HG03108 (cell line): Measurements from ENCODE around the gene INPP5E.

Experiments used
- ATAC-seq: cut with Tn5 transposase; IDR thresholded peaks from one replicate; pipeline ENCODE4 v1.9.1; 2021; ENCODE audit warnings: moderate library complexity; ENCODE audit not compliant: unreplicated experiment

Gene INPP5E

GRCh38 chr9:136474021-136474640 is 34.5 kb upstream of the INPP5E start:
- ATAC-seq = no peak

- no peak for ATAC-seq
These were observed 33.7 kb upstream of the INPP5E start for GRCh38 chr9:136473354-136473721.

GRCh38 chr9:136472640-136473353 is 33.2 kb upstream of the INPP5E start:
- ATAC-seq = no peak

- ATAC-seq = no peak
These were observed 32.3 kb upstream of the INPP5E start for GRCh38 chr9:136471802-136472487.

GRCh38 chr9:136470792-136471469 is 31.3 kb upstream of the INPP5E start:
- no peak for ATAC-seq

GRCh38 chr9:136470356-136470755 is 30.7 kb upstream of the INPP5E start:
- ATAC-seq = no peak

GRCh38 chr9:136467766-136468165 is 28.1 kb upstream of the INPP5E start:
- ATAC-seq = no peak

- no peak for ATAC-seq
These were observed 26.5 kb upstream of the INPP5E start for GRCh38 chr9:136466155-136466541.

GRCh38 chr9:136465500-136466154 is 26.0 kb upstream of the INPP5E start:
- no peak for ATAC-seq

GRCh38 chr9:136464241-136464640 is 24.6 kb upstream of the INPP5E start:
- no peak for ATAC-seq

- no peak for ATAC-seq
These were observed 23.9 kb upstream of the INPP5E start for GRCh38 chr9:136463578-136463977.

GRCh38 chr9:136462664-136463063 is 23.0 kb upstream of the INPP5E start:
- ATAC-seq = no peak

- no peak for ATAC-seq
These were observed 21.2 kb upstream of the INPP5E start for GRCh38 chr9:136460772-136461325.

GRCh38 chr9:136459425-136459824 is 19.8 kb upstream of the INPP5E start:
- no peak for ATAC-seq

- no peak for ATAC-seq
These were observed 17.7 kb upstream of the INPP5E start for GRCh38 chr9:136457326-136457725.

- no peak for ATAC-seq
These were observed 16.6 kb upstream of the INPP5E start for GRCh38 chr9:136456258-136456657.

- no peak for ATAC-seq
These were observed 15.7 kb upstream of the INPP5E start for GRCh38 chr9:136455043-136456002.

GRCh38 chr9:136454026-136454796 is 14.6 kb upstream of the INPP5E start:
- ATAC-seq = no peak

GRCh38 chr9:136453326-136453725 is 13.7 kb upstream of the INPP5E start:
- ATAC-seq = no peak
